ENCODE measurements around the gene PAK3.

GRCh38 chrX:111182997-111183396, 87.0 kb downstream of the PAK3 start:
- no peak for TF ChIP-seq CTCF (IDR thresholded peaks at IDR 0.05; ENCODE audit: poor library complexity)
- TF ChIP-seq EZH2 (IDR thresholded peaks at IDR 0.05; ENCODE audit: borderline replicate concordance), result no peak
